ENCODE measurements around the gene LACTB. TPM values are rescaled to one million over a fixed set of nuclear protein-coding genes. Genes with fewer than 3 reads are reported as not detected.

The LACTB gene
- total RNA-seq, 4 donors from 2014 or later, result 9.0 to 18.4 (median 16.5) TPM

- Histone ChIP-seq H3K27ac (peak overlapping the region; percentile 72 to 97 (median 90)), H3K4me3 (peak overlapping the region; percentile 80 to 95 (median 89)), H3K27me3 (no peaks in the 10 kb centered on the region), H3K4me1 (peaks cover 0 to 18% (median 0%) of the 10 kb centered on the region in 4 donors), H3K36me3 (peaks cover 0 to 15% (median 0%) of the 10 kb centered on the region in 3 donors), H3K9me3 (peaks cover 0 to 5% (median 0%) of the 10 kb centered on the region in 4 donors)
- DNase-seq (ENCODE audit: low spot score in 2 of 2), result peak; percentile 67 to 85
- 2 to 5% methylated on average over 13 to 35 of the region's 59 CpGs for WGBS, 2 donors
- TF ChIP-seq POLR2A (IDR thresholded peaks at IDR 0.05) (no peak), EP300 (IDR thresholded peaks at IDR 0.05) (peak in 1 of 2 donors; percentile 38), CTCF (IDR thresholded peaks at IDR 0.05) (peak in 3 of 5 experiments; percentile 16 to 32 (median 28))
Measured at GRCh38 chr15:63122002-63122875, 578 bp downstream of the LACTB start.

- Histone ChIP-seq H3K27ac (no peak overlapping the region), H3K9me3 (peaks cover 0 to under 1% (median 0%) of the 10 kb centered on the region in 4 donors), H3K36me3 (peaks cover 0 to 26% (median 0%) of the 10 kb centered on the region in 3 donors), H3K27me3 (no peaks in the 10 kb centered on the region), H3K4me3 (no peak overlapping the region), H3K4me1 (peaks cover 0 to 18% (median 0%) of the 10 kb centered on the region in 4 donors)
- no peak for TF ChIP-seq EP300 (IDR thresholded peaks at IDR 0.05)
- TF ChIP-seq POLR2A (IDR thresholded peaks at IDR 0.05), result no peak
- TF ChIP-seq CTCF (IDR thresholded peaks at IDR 0.05), result no peak
- no peak for DNase-seq (ENCODE audit: low spot score in 2 of 2)
- WGBS, 2 donors, result 94 to 96% methylated on average over 9 of the region's 9 CpGs
Measured at GRCh38 chr15:63124506-63124905, 2.8 kb downstream of the LACTB start.

- peaks cover 0 to 40% (median 0%) of the 10 kb centered on the region in 3 donors for H3K36me3 ChIP-seq
- H3K27me3 ChIP-seq, result no peaks in the 10 kb centered on the region
- DNase-seq (ENCODE audit: low spot score in 2 of 2), result no peak
- WGBS, 2 donors, result 76 to 78% methylated on average over 3 of the region's 3 CpGs
- no peak overlapping the region for H3K27ac ChIP-seq
- peaks cover 0 to 14% (median 0%) of the 10 kb centered on the region in 4 donors for H3K4me1 ChIP-seq
- no peaks in the 10 kb centered on the region for H3K9me3 ChIP-seq
- H3K4me3 ChIP-seq, result no peak overlapping the region
- TF ChIP-seq POLR2A (IDR thresholded peaks at IDR 0.05), result no peak
Measured at GRCh38 chr15:63126726-63127125, 5.1 kb downstream of the LACTB start.

GRCh38 chr15:63133786-63134185 lies 12.1 kb downstream of the LACTB start:
- no peaks in the 10 kb centered on the region for H3K9me3 ChIP-seq
- no peak for DNase-seq (ENCODE audit: low spot score in 2 of 2)
- peaks cover 0 to 23% (median 0%) of the 10 kb centered on the region in 3 donors for H3K36me3 ChIP-seq
- peaks cover 0 to 43% (median 16%) of the 10 kb centered on the region in 4 donors for H3K4me1 ChIP-seq
- no peaks in the 10 kb centered on the region for H3K27me3 ChIP-seq
- no peak overlapping the region for H3K4me3 ChIP-seq
- 21 to 25% methylated on average over 1 of the region's 1 CpG for WGBS, 2 donors
- TF ChIP-seq POLR2A (IDR thresholded peaks at IDR 0.05), result no peak
- TF ChIP-seq CTCF (IDR thresholded peaks at IDR 0.05), result no peak
- H3K27ac ChIP-seq, result peak overlapping the region in 3 of 4 donors; percentile 51 to 86 (median 61)

GRCh38 chr15:63134245-63134985 lies 12.8 kb downstream of the LACTB start:
- WGBS, 2 donors, result 86 to 90% methylated on average over 2 of the region's 2 CpGs
- peaks cover 0 to 43% (median 16%) of the 10 kb centered on the region in 4 donors for H3K4me1 ChIP-seq
- H3K27ac ChIP-seq, result peak overlapping the region in 3 of 4 donors; percentile 51 to 86 (median 61)
- DNase-seq (ENCODE audit: low spot score in 2 of 2), result no peak
- no peak overlapping the region for H3K4me3 ChIP-seq
- no peaks in the 10 kb centered on the region for H3K9me3 ChIP-seq
- TF ChIP-seq POLR2A (IDR thresholded peaks at IDR 0.05) (no peak), CTCF (IDR thresholded peaks at IDR 0.05) (no peak), EP300 (IDR thresholded peaks at IDR 0.05) (no peak)
- no peaks in the 10 kb centered on the region for H3K27me3 ChIP-seq
- peaks cover 0 to 23% (median 0%) of the 10 kb centered on the region in 3 donors for H3K36me3 ChIP-seq

All from tibial nerve (tissue), 4 donors.